Activated CD8-positive, alpha-beta memory T cell treated with anti-CD3 and anti-CD28 coated beads, Interleukin-2, amount 50 U/mL, for 1 hour (primary cell): Measurements from ENCODE around the gene MTUS2.

Source experiments
- DNase-seq: peaks from one replicate; pipeline ENCODE4 v3.0.0-alpha.2; 2020; ENCODE audit errors: extremely low read depth

Gene MTUS2

DNA sequence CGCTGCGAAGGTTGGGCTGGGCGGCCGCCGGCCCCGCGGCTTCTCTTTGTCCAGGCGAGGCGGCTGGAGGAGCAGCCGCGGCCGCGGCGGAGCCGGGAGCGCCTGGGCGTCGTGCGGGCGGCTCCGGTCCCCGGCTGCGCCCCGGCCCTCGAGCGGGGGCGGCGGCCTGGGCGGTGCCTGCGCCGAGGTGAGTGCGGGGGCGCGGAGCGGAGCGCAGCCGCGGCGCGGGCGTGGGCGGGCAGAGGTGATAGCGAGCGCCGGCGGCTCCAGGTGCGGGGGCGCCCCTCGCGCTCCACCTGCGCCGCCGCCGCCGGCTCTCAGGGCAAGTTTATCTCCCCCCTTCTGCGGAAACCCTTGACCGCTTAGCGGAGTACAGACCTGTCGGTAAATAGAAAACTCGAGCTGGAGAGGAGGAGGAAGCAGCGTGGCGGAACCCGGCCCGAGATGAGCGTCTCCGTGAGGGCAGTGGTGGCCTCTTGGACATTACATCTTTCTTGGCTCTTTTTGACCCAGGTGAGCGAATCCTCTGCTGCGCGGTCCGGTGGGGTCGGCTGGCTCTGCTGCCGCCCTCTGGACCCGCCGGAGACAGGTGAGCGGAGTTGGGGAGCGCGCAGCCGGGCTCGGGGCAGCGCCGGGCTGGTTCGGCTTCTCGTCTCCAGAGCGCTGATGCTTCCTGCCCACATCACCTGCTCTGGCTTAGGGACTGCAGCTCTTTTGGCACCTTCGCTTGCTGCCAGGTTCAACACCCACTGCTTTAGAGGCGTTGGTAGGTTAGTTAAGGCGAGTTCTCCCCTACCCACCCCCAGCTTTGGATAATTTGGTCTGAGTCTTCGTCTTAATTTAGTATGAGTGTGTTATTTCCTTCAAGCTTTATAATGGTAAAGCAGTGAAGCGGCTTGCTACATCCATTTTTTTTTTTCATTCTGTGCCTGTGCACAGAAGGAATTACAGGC is at the start of gene MTUS2:
MTUS2 (plus strand) TSS at position 241 of the 953 bp plus-strand sequence.
- DNase-seq: no peak

DNA sequence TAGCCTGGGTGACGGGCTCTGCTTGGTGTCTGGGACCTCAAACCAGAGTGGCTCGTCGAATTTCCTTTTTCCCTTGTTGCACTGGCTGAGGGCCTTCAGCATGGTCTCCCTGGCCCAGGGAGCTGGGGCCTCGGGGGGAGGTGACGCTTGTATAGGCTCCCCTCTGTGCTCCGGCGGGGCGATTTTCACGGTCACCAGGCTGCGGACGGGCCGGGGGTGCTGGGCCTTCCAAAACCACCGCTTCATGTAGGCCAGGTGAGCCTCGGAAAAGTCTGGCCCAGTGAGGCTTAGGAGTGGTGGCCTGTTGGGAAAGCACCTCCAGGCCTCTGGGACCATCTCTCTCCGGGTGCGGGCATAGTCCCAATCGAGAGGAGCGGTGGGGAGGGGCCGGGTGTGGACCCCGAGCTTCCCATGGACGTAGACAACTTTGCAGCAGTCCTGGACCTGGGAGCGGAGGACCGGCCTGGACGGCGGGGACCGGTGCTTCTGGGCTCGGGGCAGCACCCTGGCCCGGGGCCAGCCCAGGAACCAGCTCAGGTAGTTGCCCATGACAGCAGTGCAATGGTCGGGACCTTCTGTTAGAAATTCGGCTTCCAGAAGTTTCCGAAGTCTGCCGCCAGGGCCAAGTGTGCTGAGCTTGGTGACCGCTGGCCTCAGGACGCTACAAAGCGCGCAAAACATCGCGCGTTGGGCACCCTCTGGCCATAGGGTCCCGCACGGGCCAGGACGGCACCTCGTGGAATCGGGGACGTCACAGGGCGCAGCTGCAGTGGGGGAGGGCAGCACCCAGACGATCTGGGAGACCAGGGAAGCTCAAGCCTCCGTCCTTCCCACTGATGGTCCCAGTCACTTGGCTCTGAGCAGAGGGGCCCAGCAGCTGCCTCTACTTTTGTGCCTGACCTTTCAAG is 41.6 kb upstream of the MTUS2 start:
- DNase-seq: no peak

DNA sequence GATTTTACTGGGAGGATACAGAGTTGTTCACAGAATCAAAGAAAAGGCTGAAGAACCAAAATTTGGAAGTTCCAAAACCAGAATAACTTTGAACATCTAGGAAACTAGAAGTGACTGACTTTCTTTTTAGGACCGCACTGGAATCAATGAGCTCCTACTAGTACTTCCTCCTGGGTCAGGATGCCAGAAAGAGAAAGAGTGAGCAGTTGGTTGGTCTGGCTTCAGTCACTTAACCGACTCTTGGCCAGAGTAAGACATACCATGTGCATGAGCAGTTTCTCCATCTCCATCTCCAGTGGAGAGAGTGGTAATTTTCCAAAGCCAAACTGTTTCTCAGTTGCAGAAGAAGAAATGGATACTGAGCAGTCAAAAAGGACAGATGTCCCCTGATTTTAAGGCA is 27.1 kb upstream of the MTUS2 start:
- DNase-seq: no peak

DNA sequence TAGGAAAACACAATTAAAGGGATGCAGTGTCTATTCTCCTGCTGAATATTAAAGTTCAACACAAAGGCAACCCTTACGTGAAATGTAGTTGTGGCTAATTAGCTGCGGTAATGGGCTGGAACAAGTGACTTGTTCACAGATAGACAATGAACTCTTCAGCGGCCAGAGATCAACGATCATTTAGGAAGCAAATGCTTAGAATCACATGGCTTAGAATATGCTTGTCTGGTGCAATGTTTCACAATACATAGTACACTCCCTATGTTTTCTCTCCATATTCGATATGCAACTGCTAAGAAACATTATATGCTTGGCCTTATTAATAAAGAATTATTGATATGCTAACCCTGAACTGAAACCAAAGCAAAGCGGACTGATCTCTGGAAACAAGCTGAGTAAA is 25.7 kb upstream of the MTUS2 start:
- no peak for DNase-seq

DNA sequence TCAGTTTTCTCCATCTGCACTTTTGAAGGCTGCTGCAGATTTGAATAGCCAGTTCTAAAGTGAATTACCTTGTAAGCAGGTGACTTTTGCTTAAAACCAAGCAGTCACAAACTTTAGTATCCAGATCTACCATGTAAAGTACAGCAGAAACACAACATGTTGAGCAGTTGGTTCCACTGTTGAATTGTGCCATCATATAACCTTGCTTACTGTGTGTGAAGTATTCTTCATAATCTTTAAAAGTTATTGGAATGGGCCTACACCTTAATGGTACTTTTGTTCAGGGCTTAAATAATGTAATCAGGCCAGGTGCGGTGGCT is 23.2 kb upstream of the MTUS2 start:
- DNase-seq: no peak

DNA sequence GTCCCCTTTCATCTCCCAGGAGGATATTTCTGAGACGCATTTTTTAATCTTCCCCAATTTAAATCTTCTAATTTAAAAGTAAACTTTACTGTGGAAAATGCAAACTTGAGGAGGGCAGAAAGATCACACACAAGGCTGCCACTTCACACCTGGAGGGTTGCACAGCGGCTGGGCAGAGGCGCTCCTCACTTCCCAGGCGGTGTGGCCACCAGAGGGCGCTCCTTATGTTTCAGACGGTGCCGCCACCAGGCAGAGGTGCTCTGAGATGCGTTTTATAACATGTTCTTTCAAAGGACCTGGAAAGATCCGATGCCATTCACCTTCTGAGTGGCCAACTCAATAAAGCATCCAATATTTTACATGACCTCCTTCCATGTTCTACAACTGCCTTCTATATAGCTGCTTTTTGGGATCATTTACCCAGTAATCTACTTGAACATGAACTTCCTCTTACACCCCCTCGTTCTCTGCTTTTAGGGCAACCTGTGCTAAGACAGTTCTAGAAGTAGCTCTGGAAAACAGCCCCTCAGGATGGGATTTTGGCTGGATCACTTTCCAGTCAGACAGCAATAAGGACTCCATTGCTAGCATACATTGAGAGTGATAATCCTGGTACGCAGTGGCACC is 14.8 kb upstream of the MTUS2 start:
- no peak for DNase-seq

DNA sequence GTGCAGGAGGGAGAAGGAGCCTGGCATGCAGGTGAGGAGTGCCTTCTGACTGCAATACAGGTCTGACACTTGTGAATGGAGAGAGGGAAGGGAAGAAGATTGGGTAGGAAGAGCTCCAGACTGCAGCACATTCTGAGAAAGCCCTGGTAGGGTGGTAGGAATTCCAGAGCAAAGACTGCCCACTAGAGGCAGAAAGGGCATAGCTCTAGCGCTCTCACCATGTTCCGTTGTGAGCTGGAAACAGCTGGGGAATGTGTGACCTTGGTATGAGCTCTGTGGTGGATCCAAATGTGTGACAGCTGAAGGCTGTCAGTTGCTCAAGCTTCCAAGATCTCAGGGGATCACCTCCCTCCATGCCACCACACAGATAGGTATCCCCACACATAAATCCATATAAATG is 2.9 kb upstream of the MTUS2 start:
- no peak for DNase-seq

DNA sequence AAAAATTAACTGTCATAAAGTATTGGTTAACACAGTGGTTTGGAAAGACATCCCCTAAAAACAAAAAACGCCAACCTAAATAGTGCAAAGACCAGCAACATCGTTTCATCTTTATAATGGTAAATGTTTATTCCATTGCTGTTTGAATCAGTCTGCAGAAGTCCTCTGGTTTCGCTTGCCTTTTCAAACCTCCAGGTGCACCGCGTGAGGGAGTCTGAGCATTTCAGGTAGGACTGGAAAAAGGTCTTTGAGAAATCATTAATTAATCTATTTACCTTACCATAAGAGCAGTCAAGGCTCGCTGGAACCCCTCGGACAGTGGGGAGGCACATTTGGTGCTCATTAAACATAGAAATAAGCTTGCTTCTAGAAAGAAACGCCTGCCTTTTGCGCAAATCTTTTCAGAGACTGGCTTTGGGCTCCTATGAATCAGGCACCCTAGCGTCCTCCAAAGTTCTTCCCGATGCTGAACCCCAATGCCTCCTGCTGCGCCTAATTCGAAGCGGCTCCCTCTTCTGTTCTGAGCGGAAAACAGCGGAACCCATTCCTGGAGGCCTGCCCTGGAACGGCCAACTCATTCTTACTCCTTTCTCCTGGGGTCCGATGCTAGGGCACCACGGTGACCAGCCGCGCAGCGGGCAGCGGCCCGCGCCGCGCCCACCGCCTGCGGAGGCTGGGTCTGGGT is 951 bp upstream of the MTUS2 start:
- DNase-seq: no peak

DNA sequence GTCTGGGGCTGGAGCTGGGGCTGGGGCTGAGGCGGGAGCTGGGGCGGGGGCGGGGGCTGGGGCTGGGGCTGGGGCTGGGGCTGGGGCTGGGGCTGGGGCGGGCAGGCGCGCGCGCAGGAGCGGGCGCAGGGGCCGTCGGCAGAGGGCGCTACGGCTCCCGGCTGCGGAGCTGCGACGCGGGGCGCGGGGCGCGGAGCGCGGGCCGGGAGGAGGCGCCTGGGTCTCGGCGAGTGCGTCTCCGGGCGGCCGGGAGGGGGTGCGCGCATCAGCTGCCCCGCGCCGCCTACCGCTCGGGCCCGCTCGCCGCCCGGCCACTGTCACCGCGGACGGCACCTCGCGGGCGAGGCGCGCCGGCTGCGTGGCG is 422 bp upstream of the MTUS2 start:
- DNase-seq: no peak

DNA sequence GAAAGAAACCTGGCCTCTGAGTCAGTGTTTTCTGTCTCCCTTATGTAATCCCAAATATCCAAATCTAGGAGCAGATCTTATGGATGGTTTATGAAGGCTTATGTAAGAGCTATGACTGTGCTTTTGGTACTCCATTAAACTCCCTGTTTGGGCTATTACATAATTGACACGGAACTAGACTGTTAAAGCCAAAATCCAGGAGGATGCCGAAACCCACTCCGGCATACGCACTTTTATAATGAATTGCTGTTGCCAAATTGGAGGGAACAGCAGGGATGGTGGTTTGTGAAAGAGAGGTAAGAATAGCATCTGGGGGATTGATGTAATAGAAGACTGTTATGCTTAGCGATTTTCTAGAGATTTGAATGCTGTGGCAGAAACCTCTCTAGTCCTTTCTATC is 2.0 kb downstream of the MTUS2 start:
- DNase-seq: no peak

DNA sequence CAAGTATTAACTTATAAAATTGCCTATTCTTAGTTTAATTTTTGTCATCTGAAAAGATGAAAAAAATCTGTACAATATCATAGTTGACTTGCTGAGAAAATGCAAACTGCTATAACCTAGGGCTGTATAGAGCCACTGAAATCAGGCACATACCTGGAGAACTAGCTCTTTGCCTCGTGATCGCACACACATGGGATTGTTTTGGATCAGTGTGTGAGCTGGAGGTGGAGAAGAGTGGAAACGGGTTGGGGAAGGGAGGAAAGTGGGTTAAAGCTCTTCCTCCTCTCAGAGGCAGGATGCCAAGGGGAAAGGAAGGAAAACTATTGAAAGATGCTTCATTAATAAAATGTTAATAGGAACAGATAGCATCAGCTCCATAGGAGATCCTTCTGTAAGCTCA is 2.7 kb downstream of the MTUS2 start:
- DNase-seq: no peak

DNA sequence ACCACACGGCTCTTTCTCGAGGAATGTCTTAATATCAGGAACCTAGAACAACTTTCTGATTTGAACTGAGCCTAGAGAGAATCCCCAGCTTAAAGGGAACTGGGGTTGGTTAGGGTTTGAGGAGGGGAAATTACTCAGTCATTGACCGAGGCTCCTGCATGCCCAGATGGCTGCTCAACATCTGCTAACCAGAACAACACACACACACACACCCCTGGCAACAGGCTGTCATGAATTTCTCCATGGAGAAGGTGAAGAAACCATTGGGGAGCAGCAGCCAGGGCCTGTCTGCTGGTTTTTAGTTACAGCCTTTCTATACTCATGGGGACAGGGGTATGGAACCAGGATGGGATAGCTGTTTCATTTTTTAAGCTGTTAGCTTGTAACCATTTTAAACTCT is 5.2 kb downstream of the MTUS2 start:
- DNase-seq: no peak

DNA sequence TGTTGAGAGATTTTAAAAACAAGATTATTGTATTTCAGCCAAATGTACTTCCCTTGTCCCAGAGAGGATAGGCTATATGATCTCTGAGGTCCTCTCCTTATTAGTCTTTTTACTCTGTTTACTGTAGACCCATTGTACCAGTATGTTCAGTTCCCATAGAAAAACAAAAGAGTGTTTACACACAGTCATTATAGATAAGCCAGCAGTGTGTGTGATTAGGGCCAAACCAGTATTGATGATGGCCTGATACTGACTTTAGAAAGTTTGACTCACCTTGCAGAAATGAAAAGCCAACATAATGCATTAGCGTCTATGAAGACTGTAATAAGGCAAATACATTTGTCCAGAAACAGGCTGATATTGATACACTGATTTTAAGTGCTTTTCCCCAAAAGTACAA is 6.2 kb downstream of the MTUS2 start:
- no peak for DNase-seq

DNA sequence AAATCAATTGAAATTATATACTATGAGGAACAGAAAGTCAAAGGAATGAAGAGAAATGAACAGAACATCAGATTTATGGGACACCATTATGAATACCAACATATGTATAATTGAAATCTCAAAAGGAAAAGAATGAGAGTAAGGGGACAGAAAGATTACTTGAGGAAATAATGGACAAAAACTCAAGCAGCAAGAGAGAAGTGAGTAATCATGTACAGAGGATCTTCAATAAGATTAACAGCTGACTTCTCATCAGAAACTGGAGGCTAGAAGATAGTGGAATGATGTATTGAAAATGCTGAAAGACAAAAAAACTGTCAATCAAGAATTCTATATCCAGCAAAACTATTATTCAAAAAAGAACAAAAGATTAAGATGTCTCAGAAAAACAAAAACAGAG is 10.4 kb downstream of the MTUS2 start:
- DNase-seq: no peak

DNA sequence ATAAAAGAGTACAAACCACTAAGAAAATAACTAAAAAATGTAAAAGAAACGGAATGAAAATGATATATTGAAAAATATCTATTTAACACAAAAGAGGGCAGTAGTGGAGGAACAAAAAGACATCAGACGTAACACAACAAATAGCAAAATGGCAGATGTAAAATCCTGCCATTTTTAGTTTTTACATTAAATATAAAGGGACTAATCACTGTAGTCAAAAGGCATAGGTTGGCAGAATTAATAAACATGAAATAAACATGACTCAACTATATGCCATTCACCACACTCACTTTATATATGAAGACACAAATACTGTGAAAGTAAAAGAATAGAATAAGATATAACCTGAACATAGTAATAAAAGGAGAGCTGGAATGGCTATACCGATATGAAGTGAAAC is 11.0 kb downstream of the MTUS2 start:
- no peak for DNase-seq

DNA sequence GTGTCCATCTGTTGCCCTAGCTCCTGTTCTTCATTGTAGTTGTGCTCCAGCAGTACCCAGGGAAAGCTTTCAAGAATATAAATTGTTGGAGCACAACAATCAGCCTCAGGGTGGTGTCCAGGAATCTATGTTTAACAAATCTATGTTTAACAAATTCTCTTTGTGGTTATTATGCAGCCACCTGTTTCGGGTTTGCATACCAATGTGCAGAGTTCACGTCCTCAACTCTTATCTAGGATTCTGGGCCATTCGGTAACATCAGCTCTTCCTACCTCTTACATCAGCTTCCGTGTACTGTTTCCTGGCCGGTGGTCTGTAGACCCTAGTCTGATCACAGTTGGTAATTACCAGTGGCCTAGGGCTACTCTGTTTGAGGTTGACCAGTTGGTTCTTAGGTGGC is 17.0 kb downstream of the MTUS2 start:
- no peak for DNase-seq

DNA sequence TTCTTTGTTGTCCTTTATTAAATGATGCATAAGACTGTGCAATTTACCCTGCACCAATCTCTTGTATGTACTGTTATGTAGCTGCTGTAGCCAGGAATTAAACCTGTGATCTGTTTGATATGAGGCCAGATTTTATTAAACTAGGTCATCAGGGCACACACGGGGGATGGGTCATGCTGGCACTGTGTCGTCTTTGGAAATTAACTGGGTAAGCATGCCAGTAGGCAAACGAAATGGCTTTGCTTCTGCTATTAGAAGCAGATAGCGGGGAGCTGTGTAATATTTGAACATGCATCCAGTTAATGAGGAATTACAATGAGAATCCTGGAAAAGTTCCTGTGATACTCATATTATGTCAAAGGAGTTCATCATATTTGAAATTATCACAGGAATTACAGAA is 23.5 kb downstream of the MTUS2 start:
- DNase-seq: no peak

DNA sequence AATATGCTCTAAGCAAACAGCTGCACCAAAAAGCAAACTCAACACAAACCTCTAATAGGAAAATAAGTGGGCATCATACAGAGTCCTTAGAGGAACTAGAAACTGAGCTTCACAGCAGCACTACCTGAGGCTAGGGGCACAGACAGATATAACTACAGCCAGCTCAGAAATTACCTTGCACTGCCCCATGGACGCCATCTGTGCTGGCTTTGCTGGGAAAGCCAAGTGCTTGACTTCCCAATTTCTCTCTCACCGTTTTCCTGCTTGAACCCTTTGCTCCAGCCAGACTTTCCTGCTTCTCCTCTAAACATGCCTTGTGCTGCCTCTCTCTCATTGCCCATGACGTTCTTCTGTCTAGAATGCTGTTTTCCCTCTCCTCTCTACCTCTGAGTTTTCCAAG is 29.3 kb downstream of the MTUS2 start:
- no peak for DNase-seq

DNA sequence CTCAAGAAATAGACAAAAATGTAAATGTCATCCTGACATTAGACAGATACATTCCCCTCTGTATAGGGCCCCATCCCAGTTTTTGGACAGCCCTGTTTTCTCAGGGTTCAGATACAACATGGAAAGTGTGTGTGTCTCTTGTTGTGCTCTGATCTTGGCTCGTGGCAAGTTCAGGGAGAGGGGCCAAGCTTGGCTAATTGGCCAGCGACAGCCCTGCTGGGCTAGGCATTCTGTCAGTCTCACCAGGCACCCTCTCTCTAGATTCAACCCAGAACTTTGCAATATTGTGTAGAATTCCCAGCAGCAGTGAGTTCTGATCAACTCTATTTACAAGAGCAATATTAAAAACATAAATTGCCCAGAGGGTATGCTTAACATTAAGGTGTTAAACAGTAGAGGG is 30.1 kb downstream of the MTUS2 start:
- DNase-seq: no peak

DNA sequence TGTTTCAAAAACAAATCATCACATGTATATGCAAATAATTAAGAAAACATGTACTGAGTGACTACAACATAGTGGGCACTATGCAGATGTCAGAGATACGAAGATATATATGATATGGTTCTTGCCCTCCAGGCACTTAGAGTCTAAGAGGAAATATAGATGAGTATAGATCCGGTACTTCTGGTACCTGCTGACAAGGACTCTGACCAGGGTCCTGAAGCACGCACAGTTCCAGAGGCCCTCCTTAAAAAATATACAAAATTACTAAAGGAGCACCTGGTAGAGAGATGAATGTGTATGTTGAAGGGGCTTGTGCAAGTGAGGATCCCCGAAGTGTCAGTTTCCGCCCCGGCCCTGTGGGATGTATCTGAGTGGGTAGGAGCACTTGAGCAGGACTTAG is 31.3 kb downstream of the MTUS2 start:
- no peak for DNase-seq

DNA sequence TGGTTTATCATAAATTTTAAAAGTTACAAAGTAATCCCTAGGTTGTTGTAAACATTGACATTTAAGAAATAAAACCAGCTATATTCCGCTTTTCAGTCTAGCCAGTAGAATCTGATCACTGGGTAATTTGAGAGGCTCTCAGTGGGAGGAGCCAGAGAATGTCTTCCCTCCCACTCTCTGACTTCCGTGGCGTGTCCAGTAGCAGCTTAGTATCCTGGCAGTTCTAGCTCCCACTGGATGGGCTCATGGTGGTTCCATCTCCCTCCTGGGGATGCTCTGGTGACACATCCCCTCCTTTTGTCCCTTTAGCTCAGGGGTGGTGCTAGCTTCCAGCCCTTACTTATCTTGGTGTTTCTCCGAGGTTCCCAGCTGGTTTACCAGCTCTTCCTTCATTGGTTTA is 34.5 kb downstream of the MTUS2 start:
- DNase-seq: no peak

DNA sequence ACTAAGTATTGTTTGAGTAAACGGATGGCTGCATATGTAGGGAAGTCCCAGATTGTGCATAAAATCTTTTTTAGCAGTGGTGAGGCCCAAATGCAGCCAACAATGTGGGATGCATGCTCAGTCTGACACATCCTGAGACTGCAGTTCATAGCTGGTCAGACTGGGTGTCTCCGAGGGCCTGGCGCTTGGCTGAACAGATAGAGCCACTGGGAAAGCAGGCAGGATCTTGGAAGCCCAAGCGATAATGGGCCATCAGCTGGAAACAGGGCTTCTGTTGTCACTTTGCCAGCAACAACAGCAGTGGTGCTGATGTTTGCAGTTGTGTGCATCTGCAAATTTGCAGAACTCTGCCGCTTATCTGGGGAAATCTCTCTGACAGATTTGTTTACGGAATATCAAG is 36.1 kb downstream of the MTUS2 start:
- DNase-seq: no peak
